Measurements from ENCODE around the gene GPR42. TPM values are rescaled to one million over a fixed set of nuclear protein-coding genes. Genes with fewer than 3 reads are reported as not detected.

The GPR42 gene
- total RNA-seq, 2 donors from 2014 or later: not detected

DNA sequence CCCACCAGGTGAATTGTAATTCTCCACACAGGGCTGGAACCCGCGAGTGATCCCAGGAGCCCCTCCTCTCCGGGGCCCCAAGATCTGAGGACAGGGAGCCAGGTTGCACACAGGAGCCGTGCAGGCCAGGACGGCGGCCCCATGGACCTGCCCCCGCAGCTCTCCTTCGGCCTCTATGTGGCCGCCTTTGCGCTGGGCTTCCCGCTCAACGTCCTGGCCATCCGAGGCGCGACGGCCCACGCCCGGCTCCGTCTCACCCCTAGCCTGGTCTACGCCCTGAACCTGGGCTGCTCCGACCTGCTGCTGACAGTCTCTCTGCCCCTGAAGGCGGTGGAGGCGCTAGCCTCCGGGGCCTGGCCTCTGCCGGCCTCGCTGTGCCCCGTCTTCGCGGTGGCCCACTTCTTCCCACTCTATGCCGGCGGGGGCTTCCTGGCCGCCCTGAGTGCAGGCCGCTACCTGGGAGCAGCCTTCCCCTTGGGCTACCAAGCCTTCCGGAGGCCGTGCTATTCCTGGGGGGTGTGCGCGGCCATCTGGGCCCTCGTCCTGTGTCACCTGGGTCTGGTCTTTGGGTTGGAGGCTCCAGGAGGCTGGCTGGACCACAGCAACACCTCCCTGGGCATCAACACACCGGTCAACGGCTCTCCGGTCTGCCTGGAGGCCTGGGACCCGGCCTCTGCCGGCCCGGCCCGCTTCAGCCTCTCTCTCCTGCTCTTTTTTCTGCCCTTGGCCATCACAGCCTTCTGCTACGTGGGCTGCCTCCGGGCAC, 19.3 kb upstream of the GPR42 start:
- DNase-seq (ENCODE audit: low spot score) (no peak), ATAC-seq (ENCODE audit: insufficient number of reproducible peaks, low FRiP score, low read depth) (no peak)
- TF ChIP-seq, protein P1, sequence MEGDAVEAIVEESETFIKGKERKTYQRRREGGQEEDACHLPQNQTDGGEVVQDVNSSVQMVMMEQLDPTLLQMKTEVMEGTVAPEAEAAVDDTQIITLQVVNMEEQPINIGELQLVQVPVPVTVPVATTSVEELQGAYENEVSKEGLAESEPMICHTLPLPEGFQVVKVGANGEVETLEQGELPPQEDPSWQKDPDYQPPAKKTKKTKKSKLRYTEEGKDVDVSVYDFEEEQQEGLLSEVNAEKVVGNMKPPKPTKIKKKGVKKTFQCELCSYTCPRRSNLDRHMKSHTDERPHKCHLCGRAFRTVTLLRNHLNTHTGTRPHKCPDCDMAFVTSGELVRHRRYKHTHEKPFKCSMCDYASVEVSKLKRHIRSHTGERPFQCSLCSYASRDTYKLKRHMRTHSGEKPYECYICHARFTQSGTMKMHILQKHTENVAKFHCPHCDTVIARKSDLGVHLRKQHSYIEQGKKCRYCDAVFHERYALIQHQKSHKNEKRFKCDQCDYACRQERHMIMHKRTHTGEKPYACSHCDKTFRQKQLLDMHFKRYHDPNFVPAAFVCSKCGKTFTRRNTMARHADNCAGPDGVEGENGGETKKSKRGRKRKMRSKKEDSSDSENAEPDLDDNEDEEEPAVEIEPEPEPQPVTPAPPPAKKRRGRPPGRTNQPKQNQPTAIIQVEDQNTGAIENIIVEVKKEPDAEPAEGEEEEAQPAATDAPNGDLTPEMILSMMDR (IDR thresholded peaks at IDR 0.05): no peak
- Histone ChIP-seq H3K27ac (no peak overlapping the region), H3K27me3 (replicated peaks; ENCODE audit: insufficient read depth) (no peaks in the 10 kb centered on the region), H3K36me3 (no peaks in the 10 kb centered on the region), H3K4me1 (ENCODE audit: control insufficient read depth in 1 of 2, low read depth in 2 of 2) (no peaks in the 10 kb centered on the region), H3K4me3 (no peak overlapping the region), H3K9me3 (no peaks in the 10 kb centered on the region)

DNA sequence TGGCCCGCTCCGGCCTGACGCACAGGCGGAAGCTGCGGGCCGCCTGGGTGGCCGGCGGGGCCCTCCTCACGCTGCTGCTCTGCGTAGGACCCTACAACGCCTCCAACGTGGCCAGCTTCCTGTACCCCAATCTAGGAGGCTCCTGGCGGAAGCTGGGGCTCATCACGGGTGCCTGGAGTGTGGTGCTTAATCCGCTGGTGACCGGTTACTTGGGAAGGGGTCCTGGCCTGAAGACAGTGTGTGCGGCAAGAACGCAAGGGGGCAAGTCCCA, 18.8 kb upstream of the GPR42 start:
- DNase-seq (ENCODE audit: low spot score) (no peak), ATAC-seq (ENCODE audit: insufficient number of reproducible peaks, low FRiP score, low read depth) (no peak)
- no peak overlapping the region for H3K27ac ChIP-seq
- no peaks in the 10 kb centered on the region for H3K27me3 ChIP-seq (replicated peaks; ENCODE audit: insufficient read depth)
- H3K4me3 ChIP-seq: no peak overlapping the region
- H3K4me1 ChIP-seq (ENCODE audit: control insufficient read depth in 1 of 2, low read depth in 2 of 2): no peaks in the 10 kb centered on the region
- TF ChIP-seq, protein P1 (IDR thresholded peaks at IDR 0.05): no peak
- no peaks in the 10 kb centered on the region for H3K9me3 ChIP-seq
- H3K36me3 ChIP-seq: no peaks in the 10 kb centered on the region

DNA sequence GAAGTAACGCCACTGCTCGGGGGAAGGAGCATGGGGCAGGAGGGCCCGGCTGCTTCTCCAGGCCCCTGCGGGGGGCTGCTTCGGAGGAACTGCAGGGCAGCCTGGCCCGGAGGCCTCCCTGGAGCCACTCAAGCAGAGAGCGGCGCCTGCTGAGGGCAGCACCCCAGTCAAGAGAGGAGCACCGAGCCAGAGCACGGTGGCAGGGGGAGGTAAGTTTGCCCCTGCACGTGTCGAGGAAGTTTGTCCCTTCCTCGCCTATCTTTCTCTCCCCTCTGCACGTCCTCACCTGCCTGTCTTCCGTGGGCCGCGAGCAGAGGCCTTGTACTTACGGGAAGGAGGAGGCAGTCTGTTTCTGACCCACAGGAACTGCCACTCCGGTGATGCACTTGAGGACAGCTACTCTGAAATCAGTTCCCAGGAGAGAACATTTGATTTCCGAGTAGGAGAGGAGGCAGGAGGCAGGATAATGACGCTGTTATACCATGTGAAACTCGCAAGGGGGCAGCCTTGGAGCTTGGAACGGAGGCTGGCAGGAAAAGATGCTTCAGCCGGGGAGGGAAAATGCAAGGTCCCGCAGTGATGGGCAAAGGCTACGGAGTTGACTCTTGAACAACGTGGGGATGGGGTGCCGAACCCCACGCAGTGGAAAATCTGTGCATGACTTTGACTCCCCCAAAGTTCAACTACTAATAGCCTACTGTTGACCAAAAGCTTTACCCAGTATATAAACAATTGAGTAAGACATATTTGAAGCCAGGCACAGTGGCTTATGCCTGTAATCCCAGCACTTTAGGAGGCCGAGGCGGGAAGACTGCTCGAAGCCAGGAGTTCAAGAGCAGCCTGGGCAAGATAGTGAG, 18.2 kb upstream of the GPR42 start:
- Histone ChIP-seq H3K27me3 (replicated peaks; ENCODE audit: insufficient read depth) (no peaks in the 10 kb centered on the region), H3K9me3 (no peaks in the 10 kb centered on the region), H3K36me3 (no peaks in the 10 kb centered on the region), H3K4me1 (ENCODE audit: control insufficient read depth in 1 of 2, low read depth in 2 of 2) (no peaks in the 10 kb centered on the region), H3K27ac (no peak overlapping the region), H3K4me3 (no peak overlapping the region)
- DNase-seq (ENCODE audit: low spot score) (no peak), ATAC-seq (ENCODE audit: insufficient number of reproducible peaks, low FRiP score, low read depth) (no peak)
- TF ChIP-seq, protein P1 (IDR thresholded peaks at IDR 0.05): peak; percentile 30

DNA sequence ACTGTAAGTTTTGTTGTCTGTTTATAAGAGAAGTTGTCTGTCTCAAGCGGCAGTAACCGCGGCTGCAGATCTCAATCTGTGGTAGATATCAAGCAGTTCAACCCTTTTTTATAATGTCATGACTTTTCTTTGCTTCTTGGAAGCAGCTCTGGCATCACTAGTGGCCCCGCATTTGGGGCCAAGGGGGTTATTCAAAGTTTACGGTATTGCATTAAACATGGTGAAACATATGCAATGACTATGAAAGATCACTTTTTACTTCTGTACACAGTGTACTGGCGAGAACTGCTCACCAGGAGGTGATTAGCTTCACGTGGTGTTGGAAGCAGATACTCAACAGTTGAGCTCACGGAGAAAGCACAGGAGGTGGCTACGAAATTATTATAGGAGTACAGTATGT, 17.2 kb upstream of the GPR42 start:
- H3K36me3 ChIP-seq: no peaks in the 10 kb centered on the region
- DNase-seq (ENCODE audit: low spot score): no peak
- no peak overlapping the region for H3K27ac ChIP-seq
- TF ChIP-seq, protein P1 (IDR thresholded peaks at IDR 0.05): no peak
- H3K9me3 ChIP-seq: no peaks in the 10 kb centered on the region
- no peaks in the 10 kb centered on the region for H3K27me3 ChIP-seq (replicated peaks; ENCODE audit: insufficient read depth)
- ATAC-seq (ENCODE audit: insufficient number of reproducible peaks, low FRiP score, low read depth): no peak
- no peaks in the 10 kb centered on the region for H3K4me1 ChIP-seq (ENCODE audit: control insufficient read depth in 1 of 2, low read depth in 2 of 2)
- no peak overlapping the region for H3K4me3 ChIP-seq

DNA sequence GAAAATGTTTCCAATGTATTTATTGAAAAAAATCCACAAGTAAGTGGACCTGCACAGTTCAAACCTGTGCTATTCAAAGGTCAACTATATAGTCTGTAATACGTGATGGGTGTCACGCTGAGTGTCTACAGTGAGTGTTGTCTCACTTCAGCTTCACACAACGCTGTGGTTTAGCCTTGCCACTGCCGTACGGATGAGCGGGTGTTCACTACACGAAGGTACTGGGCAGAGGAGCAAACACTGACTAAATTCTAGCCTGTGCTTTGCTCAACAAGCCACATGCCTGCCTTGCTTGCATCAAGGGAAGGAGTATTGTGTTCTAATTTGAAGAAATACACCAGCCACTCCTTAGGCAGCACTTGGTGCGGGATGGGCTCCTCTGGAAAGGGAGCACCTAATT, 16.0 kb upstream of the GPR42 start:
- no peaks in the 10 kb centered on the region for H3K36me3 ChIP-seq
- no peak for ATAC-seq (ENCODE audit: insufficient number of reproducible peaks, low FRiP score, low read depth)
- no peaks in the 10 kb centered on the region for H3K9me3 ChIP-seq
- H3K27ac ChIP-seq: no peak overlapping the region
- TF ChIP-seq, protein P1 (IDR thresholded peaks at IDR 0.05): no peak
- H3K27me3 ChIP-seq (replicated peaks; ENCODE audit: insufficient read depth): no peaks in the 10 kb centered on the region
- no peak overlapping the region for H3K4me3 ChIP-seq
- no peaks in the 10 kb centered on the region for H3K4me1 ChIP-seq (ENCODE audit: control insufficient read depth in 1 of 2, low read depth in 2 of 2)
- no peak for DNase-seq (ENCODE audit: low spot score)

Measured in thoracic aorta (tissue), 2 donors.